ENCODE data around the gene B4GALNT4. TPM values are rescaled to one million over a fixed set of nuclear protein-coding genes. Genes with fewer than 3 reads are reported as not detected.
"Not testable (repeated sequence)": the region's sequence is repeated elsewhere in the genome, so short reads cannot be mapped to it uniquely, and the experiment has no call there.

Gene B4GALNT4
- total RNA-seq, 1 donor from 2014 or later: 3.9 TPM

- no peaks in the 10 kb centered on the region for H3K4me1 Mint-ChIP-seq
- no peaks in the 10 kb centered on the region for H3K9me3 Mint-ChIP-seq
- H3K36me3 Mint-ChIP-seq (ENCODE audit: low read depth): no peaks in the 10 kb centered on the region
- H3K27ac Mint-ChIP-seq: no peak overlapping the region
- DNase-seq: no peak
- H3K4me3 Mint-ChIP-seq: no peak overlapping the region
- H3K27me3 Mint-ChIP-seq: no peaks in the 10 kb centered on the region
- intact Hi-C loops (cut with micrococcal nuclease): no loop called here
Measured at GRCh38 chr11:393219-394033, 24.1 kb downstream of the B4GALNT4 start.

DNA sequence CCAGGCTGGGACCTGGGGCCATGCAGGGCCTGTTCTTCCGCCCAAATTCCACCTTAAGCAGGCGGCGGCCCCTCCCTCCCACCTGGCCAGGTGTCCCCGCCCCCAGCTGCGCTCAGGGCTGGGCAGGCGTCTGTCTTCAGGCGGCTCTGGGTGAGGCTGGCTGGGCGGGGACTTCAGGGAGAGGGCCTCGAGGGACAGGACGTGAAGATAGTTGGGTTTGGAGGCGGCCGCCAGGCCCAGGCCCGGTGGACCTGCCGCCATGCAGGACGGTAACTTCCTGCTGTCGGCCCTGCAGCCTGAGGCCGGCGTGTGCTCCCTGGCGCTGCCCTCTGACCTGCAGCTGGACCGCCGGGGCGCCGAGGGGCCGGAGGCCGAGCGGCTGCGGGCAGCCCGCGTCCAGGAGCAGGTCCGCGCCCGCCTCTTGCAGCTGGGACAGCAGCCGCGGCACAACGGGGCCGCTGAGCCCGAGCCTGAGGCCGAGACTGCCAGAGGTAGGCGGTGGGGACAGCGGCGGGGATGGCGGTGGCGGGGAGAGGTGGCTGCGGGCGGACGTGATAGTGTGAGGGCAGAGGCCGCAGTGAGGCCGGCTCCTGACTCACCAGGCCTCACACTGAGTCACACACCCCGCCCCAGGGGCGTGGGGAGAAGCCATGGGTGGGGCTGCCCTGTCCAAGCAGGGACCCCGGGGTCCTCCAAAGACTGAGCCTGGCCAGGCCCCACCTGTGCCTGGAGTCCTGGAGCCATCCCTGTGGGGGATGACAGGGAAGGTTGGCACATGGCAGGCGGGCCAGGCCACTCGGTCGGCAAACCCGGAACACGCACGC is 24.9 kb downstream of the B4GALNT4 start, which contains the start of gene PKP3:
TSS of gene PKP3 (plus strand) at position 176 of the 824 bp plus-strand sequence. CDS start at position 260, 84 bp downstream.
- no peak within 1 kb of the TSS for H3K4me3 Mint-ChIP-seq
- intact Hi-C loops (cut with micrococcal nuclease): no loop called here
- DNase-seq: no peak
- H3K27ac Mint-ChIP-seq: no peak within 1 kb of the TSS
- H3K27me3 Mint-ChIP-seq: peaks cover 2% of the 10 kb centered on the region
- H3K9me3 Mint-ChIP-seq: no peaks in the 10 kb centered on the region
- peaks cover 2% of the 10 kb centered on the region for H3K36me3 Mint-ChIP-seq (ENCODE audit: low read depth)
- H3K4me1 Mint-ChIP-seq: no peaks in the 10 kb centered on the region

DNA sequence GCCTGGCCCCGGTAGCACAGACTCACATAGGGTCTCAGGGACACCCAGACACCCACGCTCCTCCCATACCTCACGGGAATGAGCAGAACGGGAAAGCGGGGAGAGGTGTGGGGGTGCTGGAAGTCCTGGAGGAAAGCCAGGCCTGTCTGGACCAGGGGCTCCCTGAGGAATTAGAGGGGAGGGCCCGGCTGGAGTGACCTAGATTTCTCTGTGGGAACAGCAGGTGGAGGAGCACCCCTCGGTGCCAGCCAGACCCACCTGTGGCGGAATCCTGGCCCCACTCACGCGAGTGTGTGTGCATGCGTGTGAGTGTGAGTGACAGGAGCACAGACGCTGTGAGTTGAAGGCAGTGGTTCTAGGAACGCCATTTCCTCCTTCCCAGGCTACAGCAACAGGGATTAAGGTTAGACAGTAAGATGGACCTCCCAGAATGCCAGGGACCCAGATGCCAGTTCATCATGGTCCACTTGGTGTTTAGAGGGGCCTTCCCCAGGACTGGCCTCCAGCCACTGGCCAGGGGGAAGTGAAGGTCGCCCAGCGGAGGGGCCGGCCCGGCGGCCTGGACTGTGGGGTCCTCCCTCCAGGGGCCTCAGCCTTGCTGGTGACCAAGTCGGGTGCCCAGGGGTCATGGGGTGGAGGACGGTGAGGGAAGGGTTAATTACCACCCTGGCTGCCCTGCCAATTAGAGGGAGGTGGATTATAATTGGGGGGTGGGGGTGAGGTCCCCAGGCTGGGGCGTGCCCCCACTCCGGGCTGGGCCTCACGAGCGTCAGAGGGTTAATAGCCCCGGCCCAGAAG is 25.8 kb downstream of the B4GALNT4 start:
- intact Hi-C loops (cut with micrococcal nuclease): no loop called here
- peaks cover 7% of the 10 kb centered on the region for H3K27me3 Mint-ChIP-seq

DNA sequence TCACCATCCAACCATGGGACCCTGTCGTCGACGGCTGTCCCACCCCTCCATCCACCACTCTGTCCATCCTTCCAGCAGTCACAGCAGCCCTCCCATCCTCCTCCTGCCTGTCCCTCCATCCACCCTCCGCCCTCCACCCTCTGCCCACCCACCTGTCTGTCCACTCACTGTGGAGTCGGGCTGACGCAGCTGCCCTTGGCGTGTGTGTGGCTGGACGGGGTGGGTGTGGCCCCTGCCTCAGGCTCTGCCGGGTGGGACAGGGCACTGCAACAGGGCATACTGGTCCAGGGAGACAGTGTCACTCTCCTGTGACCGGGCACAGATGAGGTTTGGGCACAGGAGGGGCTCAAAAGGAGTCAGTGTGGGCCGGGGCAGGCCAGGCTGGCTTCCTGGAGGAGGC is 26.6 kb downstream of the B4GALNT4 start:
- Mint-ChIP-seq H3K36me3 (ENCODE audit: low read depth) (peaks cover 2% of the 10 kb centered on the region), H3K27ac (no peak overlapping the region), H3K9me3 (no peaks in the 10 kb centered on the region), H3K27me3 (peaks cover 7% of the 10 kb centered on the region), H3K4me3 (no peak overlapping the region), H3K4me1 (no peaks in the 10 kb centered on the region)
- intact Hi-C loops (cut with micrococcal nuclease): no loop called here
- DNase-seq: no peak

More for the DNA sequence above, 25.8 kb downstream of the B4GALNT4 start:
- DNase-seq: no peak
- H3K4me3 Mint-ChIP-seq: no peak overlapping the region
- no peaks in the 10 kb centered on the region for H3K9me3 Mint-ChIP-seq
- H3K4me1 Mint-ChIP-seq: no peaks in the 10 kb centered on the region
- no peak overlapping the region for H3K27ac Mint-ChIP-seq
- peaks cover 2% of the 10 kb centered on the region for H3K36me3 Mint-ChIP-seq (ENCODE audit: low read depth)

- H3K36me3 Mint-ChIP-seq (ENCODE audit: low read depth): peaks cover 2% of the 10 kb centered on the region
- intact Hi-C loops (cut with micrococcal nuclease): no loop called here
- DNase-seq: no peak
Measured at GRCh38 chr11:396511-396947, 27.2 kb downstream of the B4GALNT4 start.

DNA sequence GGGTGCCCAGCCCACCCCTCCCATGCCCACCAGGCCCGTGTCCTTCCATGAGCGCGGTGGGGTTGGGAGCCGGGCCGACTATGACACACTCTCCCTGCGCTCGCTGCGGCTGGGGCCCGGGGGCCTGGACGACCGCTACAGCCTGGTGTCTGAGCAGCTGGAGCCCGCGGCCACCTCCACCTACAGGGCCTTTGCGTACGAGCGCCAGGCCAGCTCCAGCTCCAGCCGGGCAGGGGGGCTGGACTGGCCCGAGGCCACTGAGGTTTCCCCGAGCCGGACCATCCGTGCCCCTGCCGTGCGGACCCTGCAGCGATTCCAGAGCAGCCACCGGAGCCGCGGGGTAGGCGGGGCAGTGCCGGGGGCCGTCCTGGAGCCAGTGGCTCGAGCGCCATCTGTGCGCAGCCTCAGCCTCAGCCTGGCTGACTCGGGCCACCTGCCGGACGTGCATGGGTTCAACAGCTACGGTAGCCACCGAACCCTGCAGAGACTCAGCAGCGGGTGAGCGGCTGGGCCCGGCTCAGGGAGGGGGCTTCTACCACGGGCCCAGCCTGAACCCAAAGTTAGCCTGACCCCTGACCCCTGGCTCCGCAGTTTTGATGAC is 27.7 kb downstream of the B4GALNT4 start:
- Mint-ChIP-seq H3K36me3 (ENCODE audit: low read depth) (peaks cover 2% of the 10 kb centered on the region), H3K9me3 (no peaks in the 10 kb centered on the region), H3K27me3 (peaks cover 7% of the 10 kb centered on the region), H3K4me3 (no peak overlapping the region), H3K27ac (no peak overlapping the region), H3K4me1 (no peaks in the 10 kb centered on the region)
- DNase-seq: peak; percentile 82
- intact Hi-C loops (cut with micrococcal nuclease): no loop called here

More at GRCh38 chr11:396511-396947, 27.2 kb downstream of the B4GALNT4 start:
- Mint-ChIP-seq H3K27ac (no peak overlapping the region), H3K4me1 (no peaks in the 10 kb centered on the region), H3K4me3 (no peak overlapping the region), H3K9me3 (no peaks in the 10 kb centered on the region), H3K27me3 (peaks cover 7% of the 10 kb centered on the region)

- Mint-ChIP-seq H3K27me3 (peaks cover 7% of the 10 kb centered on the region), H3K4me1 (no peaks in the 10 kb centered on the region), H3K27ac (peak overlapping the region; percentile 11), H3K36me3 (ENCODE audit: low read depth) (peaks cover 2% of the 10 kb centered on the region), H3K4me3 (no peak overlapping the region), H3K9me3 (no peaks in the 10 kb centered on the region)
- intact Hi-C loops (cut with micrococcal nuclease): no loop called here
- DNase-seq: no peak
Measured at GRCh38 chr11:398826-399225, 29.5 kb downstream of the B4GALNT4 start.

GRCh38 chr11:399731-400211 is 30.5 kb downstream of the B4GALNT4 start:
- Mint-ChIP-seq H3K4me3 (no peak overlapping the region), H3K4me1 (no peaks in the 10 kb centered on the region), H3K9me3 (no peaks in the 10 kb centered on the region), H3K36me3 (ENCODE audit: low read depth) (peaks cover 2% of the 10 kb centered on the region), H3K27me3 (peaks cover 7% of the 10 kb centered on the region), H3K27ac (no peak overlapping the region)
- DNase-seq: no peak
- intact Hi-C loops (cut with micrococcal nuclease): no loop called here

DNA sequence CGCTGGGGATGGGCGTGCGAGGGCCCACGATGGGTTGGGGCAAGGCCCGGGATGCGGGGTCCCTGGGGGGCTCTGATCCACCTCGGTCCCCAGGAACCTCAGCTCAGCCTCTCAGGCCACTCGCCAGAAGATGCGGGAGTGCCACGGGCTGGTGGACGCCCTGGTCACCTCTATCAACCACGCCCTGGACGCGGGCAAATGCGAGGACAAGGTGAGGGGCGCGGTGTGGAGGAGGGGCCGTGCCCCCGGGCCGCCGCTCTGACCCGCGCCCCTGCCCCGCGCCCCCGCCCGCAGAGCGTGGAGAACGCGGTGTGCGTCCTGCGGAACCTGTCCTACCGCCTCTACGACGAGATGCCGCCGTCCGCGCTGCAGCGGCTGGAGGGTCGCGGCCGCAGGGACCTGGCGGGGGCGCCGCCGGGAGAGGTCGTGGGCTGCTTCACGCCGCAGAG is 31.0 kb downstream of the B4GALNT4 start:
- Mint-ChIP-seq H3K27ac (no peak overlapping the region), H3K9me3 (no peaks in the 10 kb centered on the region), H3K36me3 (ENCODE audit: low read depth) (peaks cover 3% of the 10 kb centered on the region), H3K27me3 (peaks cover 7% of the 10 kb centered on the region), H3K4me3 (no peak overlapping the region), H3K4me1 (peaks cover 1% of the 10 kb centered on the region)
- intact Hi-C loops (cut with micrococcal nuclease): no loop called here
- DNase-seq: no peak

- intact Hi-C loops (cut with micrococcal nuclease); H3K4me1 Mint-ChIP-seq; H3K36me3 Mint-ChIP-seq (ENCODE audit: low read depth); H3K27me3 Mint-ChIP-seq; H3K4me3 Mint-ChIP-seq; DNase-seq; H3K9me3 Mint-ChIP-seq; H3K27ac Mint-ChIP-seq: not testable (repeated sequence)
Measured at GRCh38 chr11:401196-401595, 31.9 kb downstream of the B4GALNT4 start.

- H3K27ac Mint-ChIP-seq: no peak overlapping the region
- peaks cover 7% of the 10 kb centered on the region for H3K27me3 Mint-ChIP-seq
- no peak overlapping the region for H3K4me3 Mint-ChIP-seq
- H3K36me3 Mint-ChIP-seq (ENCODE audit: low read depth): peaks cover 6% of the 10 kb centered on the region
- intact Hi-C loops (cut with micrococcal nuclease): no loop called here
- no peaks in the 10 kb centered on the region for H3K9me3 Mint-ChIP-seq
- peaks cover 2% of the 10 kb centered on the region for H3K4me1 Mint-ChIP-seq
- DNase-seq: no peak
Measured at GRCh38 chr11:403021-403760, 33.9 kb downstream of the B4GALNT4 start.

GRCh38 chr11:403761-404431 is 34.6 kb downstream of the B4GALNT4 start:
- peaks cover 4% of the 10 kb centered on the region for H3K36me3 Mint-ChIP-seq (ENCODE audit: low read depth)
- intact Hi-C loops (cut with micrococcal nuclease): no loop called here
- DNase-seq: no peak

More at GRCh38 chr11:403761-404431, 34.6 kb downstream of the B4GALNT4 start:
- Mint-ChIP-seq H3K4me1 (peaks cover 2% of the 10 kb centered on the region), H3K9me3 (no peaks in the 10 kb centered on the region), H3K27ac (no peak overlapping the region), H3K27me3 (peaks cover 5% of the 10 kb centered on the region), H3K4me3 (no peak overlapping the region)
